Measurements from ENCODE around the gene SRSF5. TPM values are rescaled to one million over a fixed set of nuclear protein-coding genes. Genes with fewer than 3 reads are reported as not detected.

SRSF5 gene
- polyA plus RNA-seq, 3 donors = 410 to 554 (median 502) TPM

DNA sequence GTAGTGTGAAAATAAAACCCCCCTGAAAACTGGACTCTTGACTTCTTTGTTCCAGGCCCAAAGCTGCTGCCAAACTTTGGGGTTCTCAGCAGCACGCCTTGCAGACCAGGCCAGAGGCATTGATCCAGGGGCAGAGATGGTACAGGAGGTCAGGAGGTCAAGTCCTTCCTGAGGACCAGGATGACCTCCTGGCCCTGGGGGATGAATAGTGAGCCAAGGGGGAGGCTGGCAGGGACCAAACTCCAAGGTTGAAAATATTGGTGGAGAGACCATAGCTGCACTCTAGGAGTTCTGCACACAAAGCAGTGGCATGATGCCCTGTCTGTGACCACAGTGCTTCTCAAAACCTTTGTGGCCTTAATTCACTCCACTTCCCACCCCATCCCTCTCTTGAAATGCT lies 18.0 kb downstream of the SRSF5 start:
- peak overlapping the region in 2 of 7 donors; percentile 37 to 43 for H3K27ac Mint-ChIP-seq
- WGBS (ENCODE audit: insufficient coverage) = 80% methylated on average over 1 of the region's 1 CpG
- intact Hi-C loops (cut with micrococcal nuclease) = no loop called here

DNA sequence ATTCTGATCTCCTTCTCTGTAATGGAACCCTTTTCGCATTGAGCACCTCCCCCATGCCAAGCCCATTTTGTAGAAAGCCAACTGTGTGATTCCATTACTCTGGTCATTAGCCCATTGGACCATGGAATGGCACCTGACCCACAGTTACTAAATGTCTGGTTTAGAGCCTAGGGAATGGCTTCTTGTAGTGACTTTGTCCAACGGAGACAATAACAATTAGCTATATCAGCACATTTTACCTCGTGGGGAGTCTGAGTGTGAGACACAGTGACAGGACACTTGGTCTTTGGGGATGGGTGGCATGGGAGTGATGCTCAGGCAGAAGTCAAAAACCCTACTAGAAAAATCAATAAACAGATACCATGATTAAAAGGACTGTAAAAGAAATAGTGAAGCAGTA lies 19.7 kb downstream of the SRSF5 start:
- H3K9me3 ChIP-seq (replicated peaks in 1 of 2; ENCODE audit: control insufficient read depth in 1 of 2, insufficient read depth in 1 of 2, low read length in 2 of 2) = no peaks in the 10 kb centered on the region
- H3K4me1 Mint-ChIP-seq = no peaks in the 10 kb centered on the region
- intact Hi-C loops (cut with micrococcal nuclease) = no loop called here
- peaks cover 24% of the 10 kb centered on the region for H4K20me1 ChIP-seq (ENCODE audit: insufficient read depth, low read length)
- H3K4me3 ChIP-seq (replicated peaks in 1 of 3; ENCODE audit: low read depth in 2 of 3, low read length in 3 of 3) = no peak overlapping the region
- H3K27ac ChIP-seq (ENCODE audit: low read depth in 1 of 2, low read length in 2 of 2) = no peak overlapping the region
- no peaks in the 10 kb centered on the region for H3K79me2 ChIP-seq (ENCODE audit: insufficient read depth, low read length)
- peaks cover 3 to 13% of the 10 kb centered on the region in 2 donors for H3K36me3 Mint-ChIP-seq
- H3K36me3 ChIP-seq (replicated peaks in 1 of 2; ENCODE audit: control insufficient read depth in 1 of 2, insufficient read depth in 2 of 2, low read length in 2 of 2) = peaks cover 6 to 10% of the 10 kb centered on the region in 2 donors
- H3K9me3 Mint-ChIP-seq = peaks cover 0 to 5% (median 0%) of the 10 kb centered on the region in 7 donors
- H2AFZ ChIP-seq (ENCODE audit: insufficient read depth, low read depth, low read length, poor library complexity, severe bottlenecking) = no peak overlapping the region
- TF ChIP-seq, protein P1, sequence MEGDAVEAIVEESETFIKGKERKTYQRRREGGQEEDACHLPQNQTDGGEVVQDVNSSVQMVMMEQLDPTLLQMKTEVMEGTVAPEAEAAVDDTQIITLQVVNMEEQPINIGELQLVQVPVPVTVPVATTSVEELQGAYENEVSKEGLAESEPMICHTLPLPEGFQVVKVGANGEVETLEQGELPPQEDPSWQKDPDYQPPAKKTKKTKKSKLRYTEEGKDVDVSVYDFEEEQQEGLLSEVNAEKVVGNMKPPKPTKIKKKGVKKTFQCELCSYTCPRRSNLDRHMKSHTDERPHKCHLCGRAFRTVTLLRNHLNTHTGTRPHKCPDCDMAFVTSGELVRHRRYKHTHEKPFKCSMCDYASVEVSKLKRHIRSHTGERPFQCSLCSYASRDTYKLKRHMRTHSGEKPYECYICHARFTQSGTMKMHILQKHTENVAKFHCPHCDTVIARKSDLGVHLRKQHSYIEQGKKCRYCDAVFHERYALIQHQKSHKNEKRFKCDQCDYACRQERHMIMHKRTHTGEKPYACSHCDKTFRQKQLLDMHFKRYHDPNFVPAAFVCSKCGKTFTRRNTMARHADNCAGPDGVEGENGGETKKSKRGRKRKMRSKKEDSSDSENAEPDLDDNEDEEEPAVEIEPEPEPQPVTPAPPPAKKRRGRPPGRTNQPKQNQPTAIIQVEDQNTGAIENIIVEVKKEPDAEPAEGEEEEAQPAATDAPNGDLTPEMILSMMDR (IDR thresholded peaks at IDR 0.05) = no peak
- no peak overlapping the region for H3K4me3 Mint-ChIP-seq
- H3K4me2 ChIP-seq (replicated peaks; ENCODE audit: extremely low read depth, low read length, poor library complexity, severe bottlenecking) = no peak overlapping the region
- no peak for DNase-seq
- H3K27ac Mint-ChIP-seq = no peak overlapping the region
- H3K27me3 Mint-ChIP-seq (ENCODE audit: low read depth in 3 of 3) = peaks cover 0 to 1% (median 0%) of the 10 kb centered on the region in 3 donors
- no peaks in the 10 kb centered on the region for H3K4me1 ChIP-seq (ENCODE audit: control insufficient read depth in 1 of 2, insufficient read depth in 2 of 2, low read length in 2 of 2)
- no peak overlapping the region for H3K9ac ChIP-seq (ENCODE audit: insufficient read depth, low read length, poor library complexity, severe bottlenecking)
- WGBS (ENCODE audit: insufficient coverage) = no CpG with 5 or more reads among the region's 3 CpGs
- H3K27me3 ChIP-seq (ENCODE audit: control insufficient read depth in 2 of 2, insufficient read depth in 2 of 2, low read length in 2 of 2) = no peaks in the 10 kb centered on the region

More for the DNA sequence above, 18.0 kb downstream of the SRSF5 start:
- Histone ChIP-seq H3K4me1 (ENCODE audit: control insufficient read depth in 1 of 2, insufficient read depth in 2 of 2, low read length in 2 of 2) (no peaks in the 10 kb centered on the region), H3K27ac (ENCODE audit: low read depth in 1 of 2, low read length in 2 of 2) (no peak overlapping the region), H3K4me3 (replicated peaks in 1 of 3; ENCODE audit: low read depth in 2 of 3, low read length in 3 of 3) (no peak overlapping the region), H3K27me3 (ENCODE audit: control insufficient read depth in 2 of 2, insufficient read depth in 2 of 2, low read length in 2 of 2) (no peaks in the 10 kb centered on the region), H3K9ac (ENCODE audit: insufficient read depth, low read length, poor library complexity, severe bottlenecking) (no peak overlapping the region), H3K9me3 (replicated peaks in 1 of 2; ENCODE audit: control insufficient read depth in 1 of 2, insufficient read depth in 1 of 2, low read length in 2 of 2) (no peaks in the 10 kb centered on the region), H2AFZ (ENCODE audit: insufficient read depth, low read depth, low read length, poor library complexity, severe bottlenecking) (no peak overlapping the region), H3K36me3 (replicated peaks in 1 of 2; ENCODE audit: control insufficient read depth in 1 of 2, insufficient read depth in 2 of 2, low read length in 2 of 2) (peaks cover 10 to 18% of the 10 kb centered on the region in 2 donors), H3K4me2 (replicated peaks; ENCODE audit: extremely low read depth, low read length, poor library complexity, severe bottlenecking) (no peak overlapping the region), H3K79me2 (ENCODE audit: insufficient read depth, low read length) (no peaks in the 10 kb centered on the region), H4K20me1 (ENCODE audit: insufficient read depth, low read length) (peaks cover 34% of the 10 kb centered on the region)
- TF ChIP-seq, protein P1 (IDR thresholded peaks at IDR 0.05) = no peak
- H3K27me3 Mint-ChIP-seq (ENCODE audit: low read depth in 3 of 3) = peaks cover 0 to 1% (median 0%) of the 10 kb centered on the region in 3 donors
- H3K36me3 Mint-ChIP-seq = peaks cover 12 to 24% of the 10 kb centered on the region in 2 donors
- H3K4me3 Mint-ChIP-seq = no peak overlapping the region
- no peak for DNase-seq
- peaks cover 0 to 5% (median 0%) of the 10 kb centered on the region in 7 donors for H3K9me3 Mint-ChIP-seq
- no peaks in the 10 kb centered on the region for H3K4me1 Mint-ChIP-seq

All from CD14-positive monocyte (primary cell).